Activated CD4-positive, alpha-beta T cell treated with anti-CD3 and anti-CD28 coated beads for 24 hours (primary cell): ENCODE measurements around the gene PTPMT1.
A peak's percentile ranks its signal among the peaks of the same experiment; 100 is the strongest.
"Not testable (repeated sequence)": the region's sequence is repeated elsewhere in the genome, so short reads cannot be mapped to it uniquely, and the experiment has no call there.

Experiments used
- DNase-seq, 2 donors: peaks; one replicate each; pipeline ENCODE4 v3.0.0-alpha.2; 2020; ENCODE audit warnings: low read depth in 2 of 2

Gene PTPMT1

GRCh38 chr11:47565340-47566148 lies at the start of gene PTPMT1:
PTPMT1 (plus strand) TSS chr11:47565599; CDS start chr11:47565623, 24 bp downstream.
- DNase-seq, result peak; percentile 46 to 50

- no peak for DNase-seq
Observed at GRCh38 chr11:47516155-47516554, 49.2 kb upstream of the PTPMT1 start.

- no peak for DNase-seq
Observed at GRCh38 chr11:47516984-47517853, 48.2 kb upstream of the PTPMT1 start.

GRCh38 chr11:47518212-47518964 lies 47.0 kb upstream of the PTPMT1 start:
- no peak for DNase-seq

DNA sequence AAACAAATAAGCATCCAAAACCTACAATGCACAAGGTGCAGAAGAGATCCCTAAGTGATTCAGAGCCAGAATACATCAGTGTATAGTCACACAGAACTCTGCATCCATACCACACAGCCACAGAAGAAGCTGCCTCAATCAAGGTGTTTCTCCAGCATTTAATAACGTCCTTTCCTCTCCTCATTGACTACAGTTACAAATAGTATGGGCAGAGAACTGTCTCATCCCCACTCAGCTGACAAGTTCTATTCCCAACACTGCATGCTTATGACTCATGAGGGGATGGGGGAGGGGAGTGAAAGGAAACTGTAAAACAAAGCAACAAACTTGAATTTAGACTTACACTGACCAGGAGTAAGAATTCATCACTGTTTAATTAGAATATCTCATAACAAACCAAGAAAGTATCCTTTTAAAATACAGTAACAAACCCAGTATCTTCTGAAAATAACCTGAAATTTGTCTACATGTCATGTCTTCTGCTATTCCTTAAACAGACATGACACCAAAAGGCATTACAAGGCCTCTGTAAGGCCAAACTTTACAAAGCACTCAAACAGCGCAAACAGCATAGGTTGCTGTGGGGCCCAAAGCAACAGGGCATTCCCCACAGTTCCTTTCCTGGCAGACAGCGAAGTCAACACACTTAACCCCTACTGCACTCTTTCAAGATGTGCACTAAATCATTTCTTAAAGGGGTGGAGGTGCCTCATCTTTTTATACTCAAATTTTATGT lies 41.7 kb upstream of the PTPMT1 start:
- no peak for DNase-seq

DNA sequence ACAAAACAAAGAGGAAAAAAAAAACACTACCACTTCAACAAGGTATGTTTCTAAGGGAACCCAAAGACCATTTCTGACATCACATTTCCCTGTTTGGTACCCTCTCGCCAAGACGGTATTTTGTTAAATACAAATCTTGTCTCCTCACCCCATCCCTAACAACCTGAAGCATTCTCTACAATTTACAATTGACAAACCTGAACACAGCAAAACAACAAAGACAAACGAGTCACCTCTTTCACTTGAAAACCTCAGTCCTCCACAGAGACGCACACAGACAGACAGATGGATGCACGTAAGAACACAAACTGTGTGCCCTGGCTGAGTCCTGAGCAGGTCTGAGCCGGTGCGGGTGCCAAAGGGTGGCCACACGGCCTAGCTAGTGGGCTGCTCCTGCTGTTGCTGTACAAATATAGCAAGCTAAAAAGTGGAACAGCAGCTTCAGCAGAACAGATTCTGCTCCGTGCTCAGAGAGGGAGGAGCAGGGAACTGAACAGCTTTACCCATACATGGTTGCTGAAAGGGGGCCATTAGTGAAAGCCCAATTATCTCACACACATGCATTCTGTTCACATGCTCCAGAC lies 41.0 kb upstream of the PTPMT1 start:
- DNase-seq, result no peak

DNA sequence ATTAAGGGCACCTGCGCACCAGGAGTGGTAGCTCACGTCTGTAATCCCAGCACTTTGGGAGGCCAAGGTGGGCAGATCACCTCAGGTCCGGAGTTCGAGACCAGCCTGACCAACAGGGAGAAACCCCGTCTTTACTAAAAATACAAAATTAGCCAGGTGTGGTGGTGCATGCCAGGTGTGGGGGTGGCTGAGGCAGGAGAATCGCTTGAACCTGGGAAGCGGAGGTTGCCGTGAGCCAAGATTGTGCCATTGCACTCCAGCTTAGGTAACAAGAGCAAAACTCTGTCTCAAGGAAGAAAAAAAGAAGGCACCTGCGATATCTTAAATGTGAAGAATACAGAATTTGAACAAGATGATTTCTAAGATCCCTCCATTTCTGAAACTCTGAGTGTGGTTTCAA lies 39.4 kb upstream of the PTPMT1 start:
- not testable (repeated sequence) for DNase-seq

GRCh38 chr11:47527186-47527585 lies 38.2 kb upstream of the PTPMT1 start:
- DNase-seq, result no peak

GRCh38 chr11:47529951-47530350 lies 35.4 kb upstream of the PTPMT1 start:
- no peak for DNase-seq

DNA sequence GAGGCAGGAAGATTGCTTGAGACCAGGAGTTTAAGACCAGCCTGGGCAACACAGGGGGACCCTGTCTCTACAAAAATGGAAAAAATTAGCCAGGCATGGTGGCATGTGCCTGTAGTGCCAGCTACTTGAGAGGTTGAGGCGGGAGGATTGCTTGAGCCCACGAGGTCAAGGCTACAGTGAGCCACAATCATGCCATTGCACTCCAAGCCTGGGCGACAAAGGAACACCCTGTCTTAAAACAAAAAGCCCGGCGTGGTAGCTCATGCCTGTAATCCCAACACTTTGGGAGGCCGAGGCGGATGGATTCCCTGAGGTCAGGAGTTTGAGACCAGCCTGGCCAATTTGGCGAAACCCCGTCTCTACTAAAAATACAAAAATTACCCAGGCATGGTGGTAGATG lies 34.7 kb upstream of the PTPMT1 start:
- not testable (repeated sequence) for DNase-seq

GRCh38 chr11:47531666-47532065 lies 33.7 kb upstream of the PTPMT1 start:
- DNase-seq, result no peak

GRCh38 chr11:47532597-47533213 lies 32.7 kb upstream of the PTPMT1 start:
- DNase-seq, result no peak

GRCh38 chr11:47533690-47534151 lies 31.7 kb upstream of the PTPMT1 start:
- DNase-seq, result no peak

GRCh38 chr11:47534704-47535251 lies 30.6 kb upstream of the PTPMT1 start:
- no peak for DNase-seq

- no peak for DNase-seq
Observed at GRCh38 chr11:47536915-47537314, 28.5 kb upstream of the PTPMT1 start.

- no peak for DNase-seq
Observed at GRCh38 chr11:47538741-47539565, 26.4 kb upstream of the PTPMT1 start.

GRCh38 chr11:47539681-47540039 lies 25.7 kb upstream of the PTPMT1 start:
- no peak for DNase-seq

- DNase-seq, result no peak
Observed at GRCh38 chr11:47541070-47541469, 24.3 kb upstream of the PTPMT1 start.

- DNase-seq, result no peak
Observed at GRCh38 chr11:47545298-47545697, 20.1 kb upstream of the PTPMT1 start.
